RWPE2 (cell line): ENCODE measurements around the gene SETD1B.

Experiments used
- ATAC-seq: fragments of 200-7000 bp; cut with Tn5 transposase; 3 replicates; pipeline ENCODE4 v1.9.1; 2021; ENCODE audit warnings: low read depth
- DNase-seq: peaks from one replicate; pipeline ENCODE4 v3.0.0-alpha.2; 2020; ENCODE audit warnings: low spot score
- H3K27ac ChIP-seq: fragments of 450-650 bp; 2 replicates; pipeline ENCODE4 v1.5.1; 2017; ENCODE audit warnings: mild to moderate bottlenecking; ENCODE audit not compliant: poor library complexity, severe bottlenecking
- H3K27me3 ChIP-seq: fragments of 250-450 bp; sonication (Bioruptor Pico); 2 replicates; pipeline ENCODE4 v1.5.1; 2021; ENCODE audit warnings: mild to moderate bottlenecking, moderate library complexity; ENCODE audit not compliant: insufficient read depth, poor library complexity, severe bottlenecking
- H3K36me3 ChIP-seq: fragments of 250-450 bp; sonication (Bioruptor Pico); 2 replicates; pipeline ENCODE4 v1.5.1; 2020; ENCODE audit warnings: low read depth, mild to moderate bottlenecking, moderate library complexity
- H3K4me1 ChIP-seq: fragments of 250-450 bp; sonication (Bioruptor Pico); 2 replicates; pipeline ENCODE4 v1.5.1; 2021; ENCODE audit warnings: mild to moderate bottlenecking, moderate library complexity; ENCODE audit not compliant: insufficient read depth, poor library complexity, severe bottlenecking
- H3K4me3 ChIP-seq: fragments of 250-450 bp; sonication (Bioruptor Pico); 2 replicates; pipeline ENCODE4 v1.5.1; 2021; ENCODE audit warnings: mild to moderate bottlenecking, moderate library complexity; ENCODE audit not compliant: severe bottlenecking
- H3K9me3 ChIP-seq: fragments of 250-450 bp; sonication (Bioruptor Pico); 2 replicates; pipeline ENCODE4 v1.5.1; 2021; ENCODE audit warnings: mild to moderate bottlenecking, moderate library complexity; ENCODE audit not compliant: severe bottlenecking
- CTCF ChIP-seq: fragments of 450-650 bp; IDR thresholded peaks from one replicate; pipeline ENCODE4 v1.5.1; 2017; ENCODE audit warnings: mild to moderate bottlenecking, moderate library complexity; ENCODE audit not compliant: poor library complexity, severe bottlenecking

SETD1B gene

GRCh38 chr12:121779422-121779895 lies 24.4 kb upstream of the SETD1B start:
- Histone ChIP-seq H3K27ac (no peak overlapping the region), H3K27me3 (no peaks in the 10 kb centered on the region), H3K4me1 (peaks cover 25% of the 10 kb centered on the region), H3K4me3 (no peak overlapping the region), H3K36me3 (peaks cover 22% of the 10 kb centered on the region; the same call in 1 of the 2 replicates), H3K9me3 (no peaks in the 10 kb centered on the region)
- no peak for DNase-seq
- no peak for ATAC-seq
- TF ChIP-seq CTCF, result no peak

DNA sequence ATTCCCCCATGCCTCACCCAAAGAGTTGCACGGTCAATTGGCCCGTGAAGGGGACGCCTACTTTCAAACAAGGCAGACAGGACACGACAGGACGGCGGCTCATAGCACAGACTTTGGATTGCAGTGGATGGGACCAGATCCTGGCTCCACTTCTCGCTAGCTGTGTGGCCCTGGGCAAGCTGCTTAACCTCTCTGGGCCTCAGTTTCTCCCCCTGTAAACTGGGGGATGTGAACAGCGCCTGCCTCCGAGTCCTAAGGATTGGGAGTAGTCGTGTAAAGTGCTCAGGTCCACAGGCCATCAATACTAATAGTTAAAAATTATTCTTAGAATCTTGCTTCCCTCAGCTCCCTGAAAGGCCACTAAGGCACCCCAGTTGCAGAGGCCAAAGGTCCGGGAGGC lies 23.4 kb upstream of the SETD1B start:
- DNase-seq, result no peak
- H3K27ac ChIP-seq, result no peak overlapping the region
- no peak overlapping the region for H3K4me3 ChIP-seq
- no peak for ATAC-seq
- no peak for TF ChIP-seq CTCF
- H3K4me1 ChIP-seq, result peaks cover 31% of the 10 kb centered on the region
- H3K36me3 ChIP-seq, result peaks cover 22% of the 10 kb centered on the region; the same call in 1 of the 2 replicates
- no peaks in the 10 kb centered on the region for H3K9me3 ChIP-seq
- no peaks in the 10 kb centered on the region for H3K27me3 ChIP-seq

DNA sequence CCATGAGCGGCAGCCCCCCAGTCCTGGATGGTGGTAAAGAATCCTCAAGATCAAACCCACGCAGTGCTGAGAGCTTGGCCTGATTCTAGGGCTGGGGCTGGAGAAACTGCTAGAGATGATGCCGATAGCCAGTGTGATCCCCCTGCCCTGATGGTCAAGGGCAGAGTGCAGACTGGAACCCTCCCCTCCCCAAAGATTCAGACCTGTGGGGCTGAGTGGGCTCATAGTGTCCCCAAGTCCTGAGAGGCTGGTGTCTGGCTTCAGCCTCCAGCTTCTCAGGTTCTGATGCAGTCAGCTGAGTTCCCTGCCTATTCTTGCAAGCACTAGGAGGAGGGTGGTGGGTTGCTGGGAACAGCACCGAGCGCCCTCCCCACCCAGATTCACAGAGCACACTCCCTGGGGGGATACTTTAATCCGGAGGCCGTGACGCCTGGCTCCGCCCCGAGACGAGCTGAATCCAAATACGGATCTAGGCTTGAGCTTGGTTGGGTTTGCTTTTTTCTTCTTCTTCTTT lies 22.3 kb upstream of the SETD1B start:
- no peaks in the 10 kb centered on the region for H3K9me3 ChIP-seq
- peak overlapping the region; percentile 75 for H3K27ac ChIP-seq
- H3K27me3 ChIP-seq, result no peaks in the 10 kb centered on the region
- H3K36me3 ChIP-seq, result peaks cover 22% of the 10 kb centered on the region; the same call in 1 of the 2 replicates
- peaks cover 40% of the 10 kb centered on the region for H3K4me1 ChIP-seq
- DNase-seq, result no peak
- ATAC-seq, result no peak; the same call in 2 of the 3 replicates
- no peak overlapping the region for H3K4me3 ChIP-seq
- TF ChIP-seq CTCF, result no peak

- DNase-seq, result no peak
- Histone ChIP-seq H3K27me3 (no peaks in the 10 kb centered on the region), H3K4me3 (no peak overlapping the region), H3K27ac (peak overlapping the region; percentile 75), H3K4me1 (peaks cover 45% of the 10 kb centered on the region), H3K9me3 (no peaks in the 10 kb centered on the region), H3K36me3 (peaks cover 28% of the 10 kb centered on the region)
- no peak for TF ChIP-seq CTCF
- peak; percentile 52 for ATAC-seq
These were observed 21.5 kb upstream of the SETD1B start for GRCh38 chr12:121781998-121782979.
